Measurements from ENCODE around the gene SMAD2.

SMAD2 gene

GRCh38 chr18:47926101-47926850, 4.2 kb downstream of the SMAD2 start:
- DNase-seq (ENCODE audit: extremely low read depth, low read depth), result no peak
- H3K4me3 ChIP-seq (replicated peaks; ENCODE audit: low read depth, low read length), result no peak overlapping the region
- no peak for TF ChIP-seq CTCF (IDR thresholded peaks at IDR 0.05; ENCODE audit: low read depth, low read length, missing control alignments)

- no peak for TF ChIP-seq CTCF (IDR thresholded peaks at IDR 0.05; ENCODE audit: low read depth, low read length, missing control alignments)
- no peak for DNase-seq (ENCODE audit: extremely low read depth, low read depth)
- H3K4me3 ChIP-seq (replicated peaks; ENCODE audit: low read depth, low read length), result no peak overlapping the region
Measured at GRCh38 chr18:47919916-47920315, 10.5 kb downstream of the SMAD2 start.

GRCh38 chr18:47917923-47918610, 12.4 kb downstream of the SMAD2 start:
- no peak overlapping the region for H3K4me3 ChIP-seq (replicated peaks; ENCODE audit: low read depth, low read length)
- no peak for DNase-seq (ENCODE audit: extremely low read depth, low read depth)
- TF ChIP-seq CTCF (IDR thresholded peaks at IDR 0.05; ENCODE audit: low read depth, low read length, missing control alignments), result no peak

GRCh38 chr18:47915930-47916329, 14.5 kb downstream of the SMAD2 start:
- TF ChIP-seq CTCF (IDR thresholded peaks at IDR 0.05; ENCODE audit: low read depth, low read length, missing control alignments), result no peak
- no peak for DNase-seq (ENCODE audit: extremely low read depth, low read depth)
- no peak overlapping the region for H3K4me3 ChIP-seq (replicated peaks; ENCODE audit: low read depth, low read length)

- H3K4me3 ChIP-seq (replicated peaks; ENCODE audit: low read depth, low read length), result no peak overlapping the region
- no peak for DNase-seq (ENCODE audit: extremely low read depth, low read depth)
- TF ChIP-seq CTCF (IDR thresholded peaks at IDR 0.05; ENCODE audit: low read depth, low read length, missing control alignments), result no peak
Measured at GRCh38 chr18:47915229-47915628, 15.2 kb downstream of the SMAD2 start.

GRCh38 chr18:47912794-47913585, 17.5 kb downstream of the SMAD2 start:
- no peak for TF ChIP-seq CTCF (IDR thresholded peaks at IDR 0.05; ENCODE audit: low read depth, low read length, missing control alignments)
- DNase-seq (ENCODE audit: extremely low read depth, low read depth), result no peak
- no peak overlapping the region for H3K4me3 ChIP-seq (replicated peaks; ENCODE audit: low read depth, low read length)

All from HFF-Myc (cell line).